ENCODE results near the gene GAK.

The GAK gene

GRCh38 chr4:907103-907400 is 25.1 kb downstream of the GAK start:
- no peak for DNase-seq (ENCODE audit: low read depth)

- no peak for DNase-seq (ENCODE audit: low read depth)
These were observed 25.6 kb downstream of the GAK start for GRCh38 chr4:906339-907102.

GRCh38 chr4:905485-906338 is 26.4 kb downstream of the GAK start:
- DNase-seq (ENCODE audit: low read depth) = no peak

GRCh38 chr4:903066-904046 is 28.8 kb downstream of the GAK start:
- DNase-seq (ENCODE audit: low read depth) = no peak

- no peak for DNase-seq (ENCODE audit: low read depth)
These were observed 30.8 kb downstream of the GAK start for GRCh38 chr4:901192-901910.

- DNase-seq (ENCODE audit: low read depth) = no peak
These were observed 31.4 kb downstream of the GAK start for GRCh38 chr4:900721-901120.

- DNase-seq (ENCODE audit: low read depth) = no peak
These were observed 32.0 kb downstream of the GAK start for GRCh38 chr4:900073-900472.

GRCh38 chr4:899556-899906 is 32.6 kb downstream of the GAK start:
- DNase-seq (ENCODE audit: low read depth) = no peak

- no peak for DNase-seq (ENCODE audit: low read depth)
These were observed 33.1 kb downstream of the GAK start for GRCh38 chr4:898869-899555.

GRCh38 chr4:898123-898522 is 34.0 kb downstream of the GAK start:
- no peak for DNase-seq (ENCODE audit: low read depth)

- no peak for DNase-seq (ENCODE audit: low read depth)
These were observed 35.5 kb downstream of the GAK start for GRCh38 chr4:896630-897029.

GRCh38 chr4:896216-896615 is 35.9 kb downstream of the GAK start:
- no peak for DNase-seq (ENCODE audit: low read depth)

GRCh38 chr4:895596-895995 is 36.5 kb downstream of the GAK start:
- no peak for DNase-seq (ENCODE audit: low read depth)

GRCh38 chr4:893995-894705 is 38.0 kb downstream of the GAK start:
- DNase-seq (ENCODE audit: low read depth) = no peak

GRCh38 chr4:893276-893994 is 38.7 kb downstream of the GAK start:
- no peak for DNase-seq (ENCODE audit: low read depth)

- no peak for DNase-seq (ENCODE audit: low read depth)
These were observed 39.3 kb downstream of the GAK start for GRCh38 chr4:892780-893179.

- DNase-seq (ENCODE audit: low read depth) = no peak
These were observed 40.4 kb downstream of the GAK start for GRCh38 chr4:891747-892146.

GRCh38 chr4:890036-890695 is 42.0 kb downstream of the GAK start:
- no peak for DNase-seq (ENCODE audit: low read depth)

- no peak for DNase-seq (ENCODE audit: low read depth)
These were observed 42.6 kb downstream of the GAK start for GRCh38 chr4:889516-889915.

All from T-helper 22 cell (primary cell).